Measurements from ENCODE around the gene TRABD2B.
A peak's percentile ranks its signal among the peaks of the same experiment; 100 is the strongest.

TRABD2B gene

DNA sequence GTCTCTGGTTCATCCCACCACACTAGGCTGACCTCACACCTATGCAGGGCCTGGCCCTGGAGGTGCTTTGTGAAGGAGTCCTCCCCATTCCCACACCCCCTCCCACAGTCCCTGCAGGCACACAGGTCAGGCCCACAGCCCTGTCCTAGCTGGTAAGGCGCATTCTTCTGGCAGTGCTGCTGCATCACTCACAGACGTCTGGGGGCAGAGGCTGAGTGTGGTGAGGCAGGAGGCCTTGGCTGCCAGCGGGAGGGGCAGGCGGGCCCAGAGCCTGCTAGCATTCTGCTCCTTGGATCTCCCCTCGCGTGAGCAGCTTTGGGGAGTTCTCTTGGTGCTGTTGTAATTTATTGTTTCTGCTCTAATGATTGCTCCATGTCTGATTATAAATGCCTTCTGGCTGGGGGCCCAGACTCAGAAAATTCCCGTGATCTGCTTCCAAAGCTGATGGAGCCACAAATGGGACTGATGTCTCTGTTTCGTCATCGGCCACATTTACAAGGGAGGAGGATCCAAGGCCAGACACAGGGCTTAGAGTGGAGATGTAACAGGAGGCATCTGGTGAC is 62.9 kb downstream of the TRABD2B start:
- H4K8ac ChIP-seq (ENCODE audit: low read length) = no peak overlapping the region
- no peak overlapping the region for H4K91ac ChIP-seq (ENCODE audit: low read length)
- peaks cover 6 to 33% of the 10 kb centered on the region in 2 experiments for H3K27me3 ChIP-seq (ENCODE audit: control insufficient read depth in 1 of 2, insufficient read depth in 1 of 2, low read length in 2 of 2)
- no peak overlapping the region for H2BK12ac ChIP-seq (ENCODE audit: low read length in 2 of 2)
- no peak overlapping the region for H3K9ac ChIP-seq (ENCODE audit: low read length)
- no peaks in the 10 kb centered on the region for H3K79me1 ChIP-seq (replicated peaks; ENCODE audit: low read length, poor library complexity, severe bottlenecking)
- H3K4me3 ChIP-seq (ENCODE audit: insufficient read depth in 1 of 2, low read depth in 1 of 2, low read length in 2 of 2) = no peak overlapping the region
- 64% methylated on average over 9 of the region's 9 CpGs for WGBS
- peaks cover 2% of the 10 kb centered on the region for H3K4me1 ChIP-seq (ENCODE audit: control insufficient read depth, insufficient read depth, low read depth, low read length)
- H3K27ac ChIP-seq (ENCODE audit: low read length, poor library complexity, severe bottlenecking) = no peak overlapping the region
- H2BK120ac ChIP-seq (ENCODE audit: low read depth, low read length) = no peak overlapping the region
- H2AK5ac ChIP-seq (ENCODE audit: low read length, severe bottlenecking) = no peak overlapping the region
- no peak overlapping the region for H3K4ac ChIP-seq (ENCODE audit: low read depth in 1 of 2, low read length in 2 of 2)
- H3K9me3 ChIP-seq (ENCODE audit: control insufficient read depth, low read length) = no peaks in the 10 kb centered on the region
- peak; percentile 2 for DNase-seq
- H3K4me2 ChIP-seq (ENCODE audit: low read length, poor library complexity, severe bottlenecking) = no peak overlapping the region
- H2BK5ac ChIP-seq (ENCODE audit: low read depth, low read length, poor library complexity, severe bottlenecking) = no peak overlapping the region
- no peak overlapping the region for H3K14ac ChIP-seq (ENCODE audit: low read length in 2 of 2)
- H2AFZ ChIP-seq (ENCODE audit: low read depth, low read length) = no peak overlapping the region
- H3K23ac ChIP-seq (ENCODE audit: low read length in 2 of 2) = no peak overlapping the region
- no peak overlapping the region for H2BK15ac ChIP-seq (ENCODE audit: low read depth, poor library complexity, severe bottlenecking)
- H3K18ac ChIP-seq (ENCODE audit: low read depth in 1 of 2, low read length in 2 of 2) = no peak overlapping the region
- no peaks in the 10 kb centered on the region for H3K36me3 ChIP-seq (ENCODE audit: control insufficient read depth in 1 of 2, insufficient read depth in 2 of 2, low read depth in 1 of 2, low read length in 2 of 2)

DNA sequence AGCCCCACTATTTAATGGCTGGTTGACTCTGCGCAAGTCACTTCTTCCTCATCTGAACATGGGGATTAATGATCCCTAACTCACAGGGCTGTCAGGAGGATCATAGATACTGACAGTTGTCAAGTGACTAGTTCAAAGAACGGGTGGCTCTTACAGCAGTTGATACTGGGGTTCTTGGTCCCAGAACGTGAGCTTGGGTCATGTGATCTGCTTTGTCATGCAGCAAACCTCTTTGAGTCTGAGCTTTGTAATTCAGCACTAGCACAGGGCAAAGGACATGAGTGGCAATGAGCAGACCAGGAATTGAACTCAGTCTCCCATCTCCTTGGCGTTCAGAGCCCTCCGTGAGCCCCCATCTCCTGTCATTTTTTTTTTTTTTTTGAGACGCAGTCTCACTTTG is 64.4 kb downstream of the TRABD2B start:
- no peak overlapping the region for H3K27ac ChIP-seq (ENCODE audit: low read length, poor library complexity, severe bottlenecking)
- WGBS = 81% methylated on average over 6 of the region's 6 CpGs
- H2BK15ac ChIP-seq (ENCODE audit: low read depth, poor library complexity, severe bottlenecking) = no peak overlapping the region

DNA sequence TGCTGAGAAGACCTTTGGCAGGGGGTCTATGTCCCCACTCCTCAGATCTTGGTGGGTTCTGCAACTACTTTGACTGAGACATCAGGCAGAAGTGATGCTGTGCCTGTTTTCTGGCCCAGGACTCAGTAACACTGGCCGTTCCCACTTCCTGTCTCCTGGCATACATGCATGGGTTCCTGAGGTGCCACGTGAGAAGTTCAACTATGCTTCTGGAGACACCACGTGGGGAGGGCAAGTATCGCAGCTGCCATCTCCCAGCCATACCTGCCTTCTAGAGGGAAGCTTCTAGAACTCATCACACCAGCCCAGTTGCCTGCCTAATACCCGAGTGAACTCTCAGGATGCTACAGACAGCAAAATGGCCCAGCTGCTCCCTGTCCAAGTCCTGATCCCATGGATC is 65.8 kb downstream of the TRABD2B start:
- Histone ChIP-seq H3K23ac (ENCODE audit: low read length in 2 of 2) (no peak overlapping the region), H4K91ac (ENCODE audit: low read length) (no peak overlapping the region), H3K9ac (ENCODE audit: low read length) (no peak overlapping the region), H3K18ac (ENCODE audit: low read depth in 1 of 2, low read length in 2 of 2) (no peak overlapping the region), H3K79me1 (replicated peaks; ENCODE audit: low read length, poor library complexity, severe bottlenecking) (no peaks in the 10 kb centered on the region), H4K8ac (ENCODE audit: low read length) (no peak overlapping the region), H3K4me3 (ENCODE audit: insufficient read depth in 1 of 2, low read depth in 1 of 2, low read length in 2 of 2) (no peak overlapping the region), H2BK12ac (ENCODE audit: low read length in 2 of 2) (no peak overlapping the region), H3K9me3 (ENCODE audit: control insufficient read depth, low read length) (no peaks in the 10 kb centered on the region), H2BK120ac (ENCODE audit: low read depth, low read length) (no peak overlapping the region), H3K27ac (ENCODE audit: low read length, poor library complexity, severe bottlenecking) (no peak overlapping the region), H3K14ac (ENCODE audit: low read length in 2 of 2) (no peak overlapping the region), H2AFZ (ENCODE audit: low read depth, low read length) (no peak overlapping the region), H3K36me3 (ENCODE audit: control insufficient read depth in 1 of 2, insufficient read depth in 2 of 2, low read depth in 1 of 2, low read length in 2 of 2) (no peaks in the 10 kb centered on the region), H3K4ac (ENCODE audit: low read depth in 1 of 2, low read length in 2 of 2) (no peak overlapping the region), H3K4me2 (ENCODE audit: low read length, poor library complexity, severe bottlenecking) (no peak overlapping the region), H3K4me1 (ENCODE audit: control insufficient read depth, insufficient read depth, low read depth, low read length) (peaks cover 2% of the 10 kb centered on the region), H2BK15ac (ENCODE audit: low read depth, poor library complexity, severe bottlenecking) (no peak overlapping the region), H2AK5ac (ENCODE audit: low read length, severe bottlenecking) (no peak overlapping the region), H2BK5ac (ENCODE audit: low read depth, low read length, poor library complexity, severe bottlenecking) (no peak overlapping the region), H3K27me3 (ENCODE audit: control insufficient read depth in 1 of 2, insufficient read depth in 1 of 2, low read length in 2 of 2) (peaks cover 7 to 49% of the 10 kb centered on the region in 2 experiments)
- no peak for DNase-seq
- 75% methylated on average over 5 of the region's 5 CpGs for WGBS

More for the DNA sequence above, 64.4 kb downstream of the TRABD2B start:
- Histone ChIP-seq H3K4ac (ENCODE audit: low read depth in 1 of 2, low read length in 2 of 2) (no peak overlapping the region), H3K27me3 (ENCODE audit: control insufficient read depth in 1 of 2, insufficient read depth in 1 of 2, low read length in 2 of 2) (peaks cover 7 to 42% of the 10 kb centered on the region in 2 experiments), H3K9me3 (ENCODE audit: control insufficient read depth, low read length) (no peaks in the 10 kb centered on the region), H3K4me2 (ENCODE audit: low read length, poor library complexity, severe bottlenecking) (no peak overlapping the region), H2BK120ac (ENCODE audit: low read depth, low read length) (no peak overlapping the region), H2BK5ac (ENCODE audit: low read depth, low read length, poor library complexity, severe bottlenecking) (no peak overlapping the region), H2AK5ac (ENCODE audit: low read length, severe bottlenecking) (no peak overlapping the region), H4K91ac (ENCODE audit: low read length) (no peak overlapping the region), H3K9ac (ENCODE audit: low read length) (no peak overlapping the region), H3K23ac (ENCODE audit: low read length in 2 of 2) (no peak overlapping the region), H4K8ac (ENCODE audit: low read length) (no peak overlapping the region), H3K4me3 (ENCODE audit: insufficient read depth in 1 of 2, low read depth in 1 of 2, low read length in 2 of 2) (no peak overlapping the region), H2AFZ (ENCODE audit: low read depth, low read length) (no peak overlapping the region), H2BK12ac (ENCODE audit: low read length in 2 of 2) (no peak overlapping the region), H3K79me1 (replicated peaks; ENCODE audit: low read length, poor library complexity, severe bottlenecking) (no peaks in the 10 kb centered on the region), H3K14ac (ENCODE audit: low read length in 2 of 2) (no peak overlapping the region), H3K4me1 (ENCODE audit: control insufficient read depth, insufficient read depth, low read depth, low read length) (peaks cover 2% of the 10 kb centered on the region), H3K18ac (ENCODE audit: low read depth in 1 of 2, low read length in 2 of 2) (no peak overlapping the region), H3K36me3 (ENCODE audit: control insufficient read depth in 1 of 2, insufficient read depth in 2 of 2, low read depth in 1 of 2, low read length in 2 of 2) (no peaks in the 10 kb centered on the region)
- no peak for DNase-seq

DNA sequence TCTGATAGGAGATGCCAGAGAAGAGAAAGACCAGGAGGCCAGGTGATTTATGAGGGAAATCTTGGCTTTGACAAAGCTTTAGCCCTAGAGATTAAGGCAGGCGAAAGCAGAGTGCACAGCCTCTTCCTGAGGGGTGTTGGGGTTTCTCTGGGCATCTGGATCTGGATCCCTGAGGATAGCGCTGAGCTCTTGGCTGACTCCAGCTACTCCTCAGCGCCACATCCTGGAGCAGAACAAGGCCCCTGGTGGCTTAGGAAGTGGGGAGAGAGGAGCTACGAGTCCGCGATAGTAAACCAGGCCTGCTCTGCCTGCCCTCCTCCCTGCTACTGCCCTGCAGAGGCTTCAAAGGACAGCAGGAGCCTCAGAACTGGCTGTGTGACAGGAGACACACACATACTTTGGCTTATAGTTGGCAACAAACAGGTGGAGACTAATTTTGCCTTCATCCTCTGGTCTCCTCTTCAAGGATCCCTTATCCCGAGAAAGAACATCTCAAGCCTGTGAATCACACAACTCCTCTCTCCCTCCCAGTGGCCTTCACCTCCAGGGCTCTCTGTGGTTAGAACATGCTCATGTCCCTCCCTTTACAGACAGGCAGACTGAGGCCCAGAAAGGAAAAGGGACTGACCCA is 66.9 kb downstream of the TRABD2B start:
- Histone ChIP-seq H2BK15ac (ENCODE audit: low read depth, poor library complexity, severe bottlenecking) (no peak overlapping the region), H2AK5ac (ENCODE audit: low read length, severe bottlenecking) (no peak overlapping the region), H4K91ac (ENCODE audit: low read length) (no peak overlapping the region), H3K79me1 (replicated peaks; ENCODE audit: low read length, poor library complexity, severe bottlenecking) (no peaks in the 10 kb centered on the region), H3K36me3 (ENCODE audit: control insufficient read depth in 1 of 2, insufficient read depth in 2 of 2, low read depth in 1 of 2, low read length in 2 of 2) (no peaks in the 10 kb centered on the region), H3K4me3 (ENCODE audit: insufficient read depth in 1 of 2, low read depth in 1 of 2, low read length in 2 of 2) (no peak overlapping the region), H3K23ac (ENCODE audit: low read length in 2 of 2) (no peak overlapping the region), H3K4me1 (ENCODE audit: control insufficient read depth, insufficient read depth, low read depth, low read length) (peaks cover 2% of the 10 kb centered on the region), H3K9ac (ENCODE audit: low read length) (no peak overlapping the region), H3K27me3 (ENCODE audit: control insufficient read depth in 1 of 2, insufficient read depth in 1 of 2, low read length in 2 of 2) (peaks cover 7 to 49% of the 10 kb centered on the region in 2 experiments), H3K4ac (ENCODE audit: low read depth in 1 of 2, low read length in 2 of 2) (no peak overlapping the region), H2AFZ (ENCODE audit: low read depth, low read length) (no peak overlapping the region), H3K27ac (ENCODE audit: low read length, poor library complexity, severe bottlenecking) (no peak overlapping the region), H3K9me3 (ENCODE audit: control insufficient read depth, low read length) (no peaks in the 10 kb centered on the region), H2BK12ac (ENCODE audit: low read length in 2 of 2) (no peak overlapping the region), H2BK120ac (ENCODE audit: low read depth, low read length) (no peak overlapping the region), H3K14ac (ENCODE audit: low read length in 2 of 2) (no peak overlapping the region), H4K8ac (ENCODE audit: low read length) (no peak overlapping the region), H3K18ac (ENCODE audit: low read depth in 1 of 2, low read length in 2 of 2) (no peak overlapping the region), H2BK5ac (ENCODE audit: low read depth, low read length, poor library complexity, severe bottlenecking) (no peak overlapping the region), H3K4me2 (ENCODE audit: low read length, poor library complexity, severe bottlenecking) (no peak overlapping the region)
- 52% methylated on average over 7 of the region's 7 CpGs for WGBS
- no peak for DNase-seq
